Measurements from ENCODE around the gene TRIOBP. TPM values are rescaled to one million over a fixed set of nuclear protein-coding genes. Genes with fewer than 3 reads are reported as not detected.

TRIOBP gene
- total RNA-seq, 4 donors from 2014 or later, result 45.3 to 86.4 (median 65.1) TPM

DNA sequence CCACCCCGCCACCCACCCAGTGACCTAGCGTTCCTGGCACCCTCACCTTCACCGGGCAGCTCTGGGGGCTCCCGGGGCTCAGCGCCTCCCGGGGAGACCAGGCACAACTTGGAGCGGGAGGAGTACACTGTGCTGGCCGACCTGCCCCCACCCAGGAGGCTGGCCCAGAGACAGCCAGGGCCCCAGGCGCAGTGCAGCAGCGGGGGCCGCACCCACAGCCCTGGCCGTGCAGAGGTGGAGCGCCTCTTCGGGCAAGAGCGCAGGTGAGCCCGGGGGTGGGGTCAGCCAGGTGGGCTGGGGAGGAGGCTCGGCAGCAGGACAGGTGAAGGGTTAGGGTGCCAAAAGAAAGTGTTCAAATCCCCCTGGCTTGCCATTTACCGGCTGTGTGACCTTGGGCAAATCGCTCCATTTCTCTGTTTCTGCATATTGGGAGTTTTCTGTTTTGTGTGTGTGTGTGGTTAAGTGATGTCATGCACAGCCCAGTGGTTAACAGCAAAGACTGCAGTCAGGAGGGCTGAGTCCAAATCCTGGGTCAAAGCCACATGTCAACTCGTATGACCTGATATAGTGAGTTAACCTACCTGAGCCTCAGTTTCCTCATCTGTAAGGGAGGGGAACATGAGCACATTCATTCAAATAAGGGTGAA, 29.5 kb downstream of the TRIOBP start:
- TF ChIP-seq POLR2A (IDR thresholded peaks at IDR 0.05) (no peak), CTCF (IDR thresholded peaks at IDR 0.05) (no peak)
- no peak overlapping the region for H3K4me3 ChIP-seq (ENCODE audit: low read depth, poor library complexity, severe bottlenecking)
- DNase-seq (ENCODE audit: low spot score in 2 of 2), result no peak
- 85 to 91% methylated on average over 12 to 20 of the region's 20 CpGs for WGBS, 2 donors
- intact Hi-C loops (cut with DNase I; ENCODE audit: low total_unique reads), result no loop called here

DNA sequence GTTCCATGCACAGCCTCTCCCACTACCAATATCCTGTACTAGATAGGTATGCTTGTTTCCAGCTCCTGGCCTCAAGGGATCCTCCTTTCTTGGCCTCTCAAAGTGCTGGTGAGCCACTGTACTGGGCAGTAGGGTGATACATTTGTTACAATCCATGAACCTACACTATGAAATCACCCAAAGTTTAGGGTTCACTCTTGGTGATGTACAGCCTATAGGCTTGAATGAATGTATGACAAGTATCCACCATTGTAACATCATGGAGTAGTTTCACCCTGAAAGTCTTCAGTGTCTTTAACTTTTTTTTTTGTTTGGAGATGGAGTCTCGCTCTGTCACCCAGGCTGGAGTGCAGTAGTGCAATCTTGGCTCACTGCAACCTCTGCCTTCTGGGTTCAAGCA, 31.8 kb downstream of the TRIOBP start:
- no peak for TF ChIP-seq CTCF (IDR thresholded peaks at IDR 0.05)
- no peak for TF ChIP-seq POLR2A (IDR thresholded peaks at IDR 0.05)
- WGBS, 2 donors, result 100% methylated on average over 1 of the region's 1 CpG
- no peak for DNase-seq (ENCODE audit: low spot score in 2 of 2)
- H3K4me3 ChIP-seq (ENCODE audit: low read depth, poor library complexity, severe bottlenecking), result no peak overlapping the region
- intact Hi-C loops (cut with DNase I; ENCODE audit: low total_unique reads), result no loop called here

DNA sequence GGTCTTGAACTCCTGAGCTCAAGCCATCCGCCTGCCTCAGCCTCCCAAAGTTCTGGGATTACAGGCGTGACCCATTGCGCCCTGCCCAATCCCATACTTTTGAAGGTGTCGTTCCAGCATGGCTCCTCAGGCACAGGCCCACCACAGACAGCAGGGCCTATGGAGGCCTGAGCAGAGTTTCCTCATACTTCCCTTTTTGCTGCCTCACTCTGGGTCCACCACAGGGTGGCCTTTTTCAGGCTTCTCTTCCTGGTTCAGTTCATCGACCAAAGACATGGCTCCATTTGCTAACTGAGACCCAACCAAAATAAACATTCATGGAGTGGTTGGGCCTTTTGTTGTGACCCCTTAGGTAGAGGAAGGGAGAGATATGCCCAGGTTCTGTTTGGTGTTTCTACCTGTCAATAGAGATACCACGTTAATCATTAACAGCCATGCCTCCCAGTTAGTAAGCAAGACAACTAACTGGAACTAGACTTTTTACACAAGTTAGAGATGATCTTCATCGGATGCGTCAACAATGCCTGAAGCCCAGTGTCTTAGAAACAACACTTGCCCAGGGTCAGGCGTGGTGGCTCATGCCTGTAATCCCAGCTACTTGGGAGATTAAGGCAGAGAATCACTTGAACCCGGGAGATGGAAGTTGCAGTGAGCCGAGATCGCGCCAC, 35.1 kb downstream of the TRIOBP start:
- no peak for DNase-seq (ENCODE audit: low spot score in 2 of 2)
- intact Hi-C loops (cut with DNase I; ENCODE audit: low total_unique reads), result no loop called here
- TF ChIP-seq CTCF (IDR thresholded peaks at IDR 0.05) (no peak), POLR2A (IDR thresholded peaks at IDR 0.05) (no peak)
- 88 to 91% methylated on average over 13 of the region's 13 CpGs for WGBS, 2 donors
- H3K4me3 ChIP-seq (ENCODE audit: low read depth, poor library complexity, severe bottlenecking), result no peak overlapping the region

- TF ChIP-seq CTCF (IDR thresholded peaks at IDR 0.05), result no peak
- TF ChIP-seq POLR2A (IDR thresholded peaks at IDR 0.05), result no peak
- H3K4me3 ChIP-seq (ENCODE audit: low read depth, poor library complexity, severe bottlenecking), result no peak overlapping the region
- intact Hi-C loops (cut with DNase I; ENCODE audit: low total_unique reads), result no loop called here
- DNase-seq (ENCODE audit: low spot score in 2 of 2), result no peak
- WGBS, 2 donors, result 84 to 89% methylated on average over 19 of the region's 19 CpGs
Observed at GRCh38 chr22:37732699-37733607, 36.1 kb downstream of the TRIOBP start.

DNA sequence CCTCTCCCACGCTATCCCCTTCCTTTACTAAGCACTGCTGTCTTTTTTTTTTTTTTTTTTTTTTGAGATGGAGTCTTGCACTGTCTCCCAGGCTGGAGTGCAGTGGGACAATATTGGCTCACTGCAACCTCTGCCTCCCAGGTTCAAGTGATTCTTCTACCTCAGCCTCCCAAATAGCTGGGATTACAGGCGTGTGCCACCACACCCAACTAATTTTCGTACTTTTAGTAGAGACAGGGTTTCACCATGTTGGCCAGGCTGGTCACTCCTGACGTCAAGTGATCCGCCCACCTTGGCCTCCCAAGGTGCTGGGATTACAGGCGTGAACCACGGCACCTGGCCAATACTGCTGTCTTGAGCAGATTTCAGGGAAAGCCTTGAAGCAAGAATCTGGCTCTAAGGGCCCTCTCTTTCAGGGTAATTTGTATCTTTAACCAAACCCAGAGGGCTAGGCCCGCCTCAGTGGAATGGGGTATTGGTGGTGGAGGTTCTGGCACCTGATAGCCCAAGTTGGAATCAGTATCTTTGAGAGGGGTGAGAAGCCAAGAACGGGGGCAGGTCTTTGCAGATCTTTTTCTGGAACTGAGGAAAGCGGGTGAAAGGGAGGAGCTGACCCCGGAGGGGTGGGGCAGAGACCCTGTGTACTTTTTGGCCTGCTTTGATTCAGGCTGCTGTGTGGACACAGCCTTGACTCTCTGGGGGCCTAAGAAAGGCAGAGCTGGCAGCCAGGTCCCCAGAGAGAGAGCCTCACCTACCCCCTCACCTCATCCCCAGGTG, 37.0 kb downstream of the TRIOBP start:
- no peak for DNase-seq (ENCODE audit: low spot score in 2 of 2)
- H3K4me3 ChIP-seq (ENCODE audit: low read depth, poor library complexity, severe bottlenecking), result no peak overlapping the region
- TF ChIP-seq CTCF (IDR thresholded peaks at IDR 0.05) (no peak), POLR2A (IDR thresholded peaks at IDR 0.05) (no peak)
- 84 to 90% methylated on average over 11 of the region's 11 CpGs for WGBS, 2 donors
- intact Hi-C loops (cut with DNase I; ENCODE audit: low total_unique reads), result no loop called here
